AG08395 (cell line): Measurements from ENCODE around the gene TRNT1.
A peak's percentile ranks its signal among the peaks of the same experiment; 100 is the strongest.

Experiments
- DNase-seq: peaks from one replicate; pipeline ENCODE4 v3.0.0; 2012; ENCODE audit warnings: mixed read lengths, low spot score

Gene TRNT1

GRCh38 chr3:3110749-3111361 lies 15.9 kb upstream of the TRNT1 start:
- DNase-seq = no peak

- no peak for DNase-seq
Measured at GRCh38 chr3:3113042-3113709, 13.6 kb upstream of the TRNT1 start.

- no peak for DNase-seq
Measured at GRCh38 chr3:3117651-3118050, 9.1 kb upstream of the TRNT1 start.

GRCh38 chr3:3119393-3119851 lies 7.3 kb upstream of the TRNT1 start:
- no peak for DNase-seq

GRCh38 chr3:3125977-3126376 lies 763 bp upstream of the TRNT1 start:
- DNase-seq = no peak

GRCh38 chr3:3127432-3128010 lies 781 bp downstream of the TRNT1 start:
- DNase-seq = peak; percentile 23

GRCh38 chr3:3129579-3129978 lies 2.8 kb downstream of the TRNT1 start:
- no peak for DNase-seq

- DNase-seq = no peak
Measured at GRCh38 chr3:3133500-3133899, 6.8 kb downstream of the TRNT1 start.

GRCh38 chr3:3134750-3135448 lies 8.2 kb downstream of the TRNT1 start:
- peak; percentile 15 for DNase-seq

GRCh38 chr3:3137526-3137925 lies 10.8 kb downstream of the TRNT1 start:
- DNase-seq = no peak

- no peak for DNase-seq
Measured at GRCh38 chr3:3141939-3142338, 15.2 kb downstream of the TRNT1 start.

- DNase-seq = no peak
Measured at GRCh38 chr3:3145831-3146230, 19.1 kb downstream of the TRNT1 start.

GRCh38 chr3:3149560-3149959 lies 22.8 kb downstream of the TRNT1 start:
- DNase-seq = no peak

GRCh38 chr3:3151513-3151912 lies 24.8 kb downstream of the TRNT1 start:
- DNase-seq = no peak

- no peak for DNase-seq
Measured at GRCh38 chr3:3154879-3155610, 28.3 kb downstream of the TRNT1 start.

GRCh38 chr3:3157484-3157883 lies 30.7 kb downstream of the TRNT1 start:
- no peak for DNase-seq

- DNase-seq = no peak
Measured at GRCh38 chr3:3160826-3161225, 34.1 kb downstream of the TRNT1 start.

- no peak for DNase-seq
Measured at GRCh38 chr3:3165241-3165640, 38.5 kb downstream of the TRNT1 start.

GRCh38 chr3:3165650-3166049 lies 38.9 kb downstream of the TRNT1 start:
- no peak for DNase-seq

- peak; percentile 26 for DNase-seq
Measured at GRCh38 chr3:3170998-3171397, 44.3 kb downstream of the TRNT1 start.

GRCh38 chr3:3172627-3173026 lies 45.9 kb downstream of the TRNT1 start:
- no peak for DNase-seq

- peak; percentile 9 for DNase-seq
Measured at GRCh38 chr3:3177861-3178497, 51.2 kb downstream of the TRNT1 start.
